ENCODE data around the gene SLC30A10. TPM values are rescaled to one million over a fixed set of nuclear protein-coding genes. Genes with fewer than 3 reads are reported as not detected.

SLC30A10 gene
- total RNA-seq: under 1 TPM in 1 of 2 donors, not detected in 1; 0.67 TPM

GRCh38 chr1:219927956-219928790 lies at the start of gene SLC30A10:
Gene SLC30A10 (minus strand): TSS chr1:219928557. CDS start chr1:219928440, 117 bp downstream.

Small RNA genes within 50 kb of the gene (small RNA-seq; reads per million reads assigned to genes)
- gene RF00012: 0 to 0.09 reads per million in 2 donors

Other genes with a start within 250 kb of the SLC30A10 start
- gene EPRS1, start 117.9 kb upstream of the SLC30A10 start, total RNA-seq: 10 to 100 TPM; 60.2 to 85.3 TPM
- 10 to 100 TPM; 26.5 to 37.0 TPM for gene BPNT1, start 161.2 kb upstream of the SLC30A10 start, total RNA-seq
- 100 to 1,000 TPM in 1 of 2 donors, 10 to 100 TPM in 1; 74.0 to 109 TPM for gene IARS2, start 165.6 kb upstream of the SLC30A10 start, total RNA-seq

All from melanocyte of skin (primary cell).